HEK293 (cell line): ENCODE results near the gene B3GALT5.

Experiments used
- ATF2 ChIP-seq: fragments of 450-650 bp; formaldehyde crosslinking; IDR thresholded peaks from 2 replicates; pipeline ENCODE4 v1.5.1; 2016; ENCODE audit warnings: missing biosample characterization, missing genetic modification characterization, low read depth
- CTCF ChIP-seq: fragments of 450-650 bp; formaldehyde crosslinking; IDR thresholded peaks from 2 replicates; pipeline ENCODE4 v1.5.1; 2016; ENCODE audit warnings: missing biosample characterization, missing genetic modification characterization
- HOXC10 ChIP-seq: sonication (generic); formaldehyde crosslinking; IDR thresholded peaks from 2 replicates; pipeline ENCODE4 v1.8.1; 2023; ENCODE audit warnings: mild to moderate bottlenecking, missing genetic modification reagents
- OSR2 ChIP-seq: fragments of 450-650 bp; formaldehyde crosslinking; IDR thresholded peaks from 2 replicates; pipeline ENCODE4 v1.5.1; 2016; ENCODE audit warnings: missing biosample characterization, missing genetic modification characterization
- TRIM28 ChIP-seq: IDR thresholded peaks from 2 replicates; pipeline ENCODE4 v1.6.1; 2011; ENCODE audit warnings: low read length, control low read depth, borderline replicate concordance
- TSHZ1 ChIP-seq: fragments of 450-650 bp; formaldehyde crosslinking; IDR thresholded peaks from 2 replicates; pipeline ENCODE4 v1.5.1; 2016; ENCODE audit warnings: missing biosample characterization, missing genetic modification characterization, borderline replicate concordance
- YY2 ChIP-seq: fragments of 450-650 bp; formaldehyde crosslinking; IDR thresholded peaks from 2 replicates; pipeline ENCODE4 v1.5.1; 2016; ENCODE audit warnings: missing biosample characterization, missing genetic modification characterization
- ZBTB10 ChIP-seq: fragments of 450-650 bp; formaldehyde crosslinking; IDR thresholded peaks from 2 replicates; pipeline ENCODE4 v1.5.1; 2016; ENCODE audit warnings: missing biosample characterization, missing genetic modification characterization
- ZBTB26 ChIP-seq: fragments of 450-650 bp; formaldehyde crosslinking; optimal IDR thresholded peaks from 2 replicates; pipeline ENCODE3; 2016; ENCODE audit warnings: missing biosample characterization, mild to moderate bottlenecking, missing genetic modification characterization
- ZBTB7A ChIP-seq: fragments of 450-650 bp; formaldehyde crosslinking; IDR thresholded peaks from 2 replicates; pipeline ENCODE4 v1.5.1; 2016; ENCODE audit warnings: low read depth, missing biosample characterization, missing genetic modification characterization
- ZFHX2 ChIP-seq: fragments of 450-650 bp; formaldehyde crosslinking; conservative IDR thresholded peaks from 2 replicates; pipeline ENCODE4 v1.5.1; 2016; ENCODE audit warnings: missing biosample characterization, missing genetic modification characterization
- ZNF112 ChIP-seq: fragments of 450-650 bp; formaldehyde crosslinking; IDR thresholded peaks from 2 replicates; pipeline ENCODE4 v1.5.0; 2017; ENCODE audit warnings: missing biosample characterization, missing genetic modification characterization
- ZNF140 ChIP-seq: fragments of 450-650 bp; formaldehyde crosslinking; IDR thresholded peaks from 2 replicates; pipeline ENCODE4 v1.5.1; 2016; ENCODE audit warnings: missing biosample characterization, missing genetic modification characterization
- ZNF174 ChIP-seq: fragments of 450-650 bp; formaldehyde crosslinking; IDR thresholded peaks from 2 replicates; pipeline ENCODE4 v1.5.0; 2017; ENCODE audit warnings: missing biosample characterization, mild to moderate bottlenecking, missing genetic modification characterization
- ZNF23 ChIP-seq: fragments of 450-650 bp; formaldehyde crosslinking; IDR thresholded peaks from 2 replicates; pipeline ENCODE4 v1.5.1; 2016; ENCODE audit warnings: missing biosample characterization, missing genetic modification characterization, borderline replicate concordance
- ZNF24 ChIP-seq: fragments of 450-650 bp; formaldehyde crosslinking; IDR thresholded peaks from 2 replicates; pipeline ENCODE4 v1.5.1; 2016; ENCODE audit warnings: missing biosample characterization, missing genetic modification characterization
- ZNF324 ChIP-seq: fragments of 450-650 bp; formaldehyde crosslinking; IDR thresholded peaks from 2 replicates; pipeline ENCODE4 v1.5.1; 2016; ENCODE audit warnings: missing biosample characterization, missing genetic modification characterization
- ZNF341 ChIP-seq: fragments of 450-650 bp; formaldehyde crosslinking; IDR thresholded peaks from 2 replicates; pipeline ENCODE4; 2016; ENCODE audit warnings: low read depth, missing biosample characterization, missing genetic modification characterization
- ZNF433 ChIP-seq: fragments of 450-650 bp; formaldehyde crosslinking; IDR thresholded peaks from 2 replicates; pipeline ENCODE4 v1.5.1; 2016; ENCODE audit warnings: missing biosample characterization, missing genetic modification characterization, low read depth
- ZNF449 ChIP-seq: fragments of 450-650 bp; formaldehyde crosslinking; IDR thresholded peaks from 2 replicates; pipeline ENCODE4 v1.5.1; 2017; ENCODE audit warnings: missing biosample characterization, mild to moderate bottlenecking, missing genetic modification characterization, moderate library complexity
- ZNF558 ChIP-seq: fragments of 450-650 bp; formaldehyde crosslinking; IDR thresholded peaks from 2 replicates; pipeline ENCODE4 v1.5.1; 2016; ENCODE audit warnings: missing biosample characterization, missing genetic modification characterization
- ZNF629 ChIP-seq: fragments of 450-650 bp; formaldehyde crosslinking; IDR thresholded peaks from 2 replicates; pipeline ENCODE4 v1.5.1; 2017; ENCODE audit warnings: missing biosample characterization, missing genetic modification characterization
- ZNF660 ChIP-seq: fragments of 450-650 bp; IDR thresholded peaks from 2 replicates; pipeline ENCODE4 v1.5.1; 2018; ENCODE audit warnings: missing biosample characterization, mild to moderate bottlenecking, missing genetic modification characterization
- ZNF664 ChIP-seq: fragments of 450-650 bp; formaldehyde crosslinking; IDR thresholded peaks from 2 replicates; pipeline ENCODE4 v1.5.1; 2016; ENCODE audit warnings: missing biosample characterization, missing genetic modification characterization
- ZNF791 ChIP-seq: fragments of 450-650 bp; formaldehyde crosslinking; IDR thresholded peaks from 2 replicates; pipeline ENCODE4 v1.5.1; 2016; ENCODE audit warnings: missing biosample characterization, missing genetic modification characterization
- ZSCAN30 ChIP-seq: fragments of 450-650 bp; IDR thresholded peaks from 2 replicates; pipeline ENCODE4 v1.5.1; 2018; ENCODE audit warnings: missing biosample characterization, mild to moderate bottlenecking, missing genetic modification characterization, moderate library complexity

Gene B3GALT5

GRCh38 chr21:39612233-39613040, at the start of gene B3GALT5 (continued):
- TF ChIP-seq ZNF449 (tag by site-specific recombination) = no peak
- no peak for TF ChIP-seq ZBTB10
- TF ChIP-seq ZNF324 = no peak
- TF ChIP-seq ZNF341 (tag by site-specific recombination) = 0 out of 2 replicates have a peak, but pooled peaks have one; percentile 39
- TF ChIP-seq ATF2 = no peak
- no peak for TF ChIP-seq ZNF112
- TF ChIP-seq YY2 = no peak
- TF ChIP-seq ZNF140 (tag by site-specific recombination) = no peak
- TF ChIP-seq TRIM28 = no peak
- TF ChIP-seq HOXC10 (CRISPR knock-in tag) = 0 out of 2 replicates have a peak, but pooled peaks have one; percentile 47
- TF ChIP-seq ZNF433 = no peak
- TF ChIP-seq ZNF664 (tag by site-specific recombination) = no peak
- TF ChIP-seq CTCF = no peak
- TF ChIP-seq ZNF558 (tag by site-specific recombination) = no peak
- no peak for TF ChIP-seq ZBTB7A (tag by site-specific recombination)
- no peak for TF ChIP-seq ZNF629 (tag by site-specific recombination)
- TF ChIP-seq OSR2 (tag by site-specific recombination) = no peak
- TF ChIP-seq ZNF24 (tag by site-specific recombination) = no peak
- no peak for TF ChIP-seq ZNF23
- TF ChIP-seq ZNF791 (tag by site-specific recombination) = no peak
- TF ChIP-seq ZBTB26 (tag by site-specific recombination) = peak; percentile 62
- TF ChIP-seq TSHZ1 (tag by site-specific recombination) = no peak
- 0 out of 2 replicates have a peak, but pooled peaks have one; percentile 7 for TF ChIP-seq ZFHX2 (tag by site-specific recombination)
- TF ChIP-seq ZNF660 = no peak
- no peak for TF ChIP-seq ZNF174 (tag by site-specific recombination)
- no peak for TF ChIP-seq ZSCAN30 (tag by site-specific recombination)
